Measurements from ENCODE around the gene EEIG2.
A peak's percentile ranks its signal among the peaks of the same experiment; 100 is the strongest.

- TF ChIP-seq, protein P1, sequence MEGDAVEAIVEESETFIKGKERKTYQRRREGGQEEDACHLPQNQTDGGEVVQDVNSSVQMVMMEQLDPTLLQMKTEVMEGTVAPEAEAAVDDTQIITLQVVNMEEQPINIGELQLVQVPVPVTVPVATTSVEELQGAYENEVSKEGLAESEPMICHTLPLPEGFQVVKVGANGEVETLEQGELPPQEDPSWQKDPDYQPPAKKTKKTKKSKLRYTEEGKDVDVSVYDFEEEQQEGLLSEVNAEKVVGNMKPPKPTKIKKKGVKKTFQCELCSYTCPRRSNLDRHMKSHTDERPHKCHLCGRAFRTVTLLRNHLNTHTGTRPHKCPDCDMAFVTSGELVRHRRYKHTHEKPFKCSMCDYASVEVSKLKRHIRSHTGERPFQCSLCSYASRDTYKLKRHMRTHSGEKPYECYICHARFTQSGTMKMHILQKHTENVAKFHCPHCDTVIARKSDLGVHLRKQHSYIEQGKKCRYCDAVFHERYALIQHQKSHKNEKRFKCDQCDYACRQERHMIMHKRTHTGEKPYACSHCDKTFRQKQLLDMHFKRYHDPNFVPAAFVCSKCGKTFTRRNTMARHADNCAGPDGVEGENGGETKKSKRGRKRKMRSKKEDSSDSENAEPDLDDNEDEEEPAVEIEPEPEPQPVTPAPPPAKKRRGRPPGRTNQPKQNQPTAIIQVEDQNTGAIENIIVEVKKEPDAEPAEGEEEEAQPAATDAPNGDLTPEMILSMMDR (IDR thresholded peaks at IDR 0.05): peak; percentile 63 to 91 (median 75)
- TF ChIP-seq POLR2AphosphoS5 (IDR thresholded peaks at IDR 0.05) (no peak), POLR2A (IDR thresholded peaks at IDR 0.05) (peak; percentile 35)
Observed at GRCh38 chr1:108559215-108560186, at the start of gene EEIG2.

Measured in prostate gland (tissue), 2 donors.